GM19239 (cell line): ENCODE measurements around the gene AK3.
"Not testable (repeated sequence)": the region's sequence is repeated elsewhere in the genome, so short reads cannot be mapped to it uniquely, and the experiment has no call there.

Experiments
- DNase-seq: peaks from one replicate; pipeline ENCODE4 v3.0.0; 2011; ENCODE audit warnings: low spot score; ENCODE audit not compliant: insufficient read length
- FAIRE-seq: peaks from 2 replicates; lab custom pipeline; 2011; peaks lifted over from hg19 to GRCh38; lab: Jason Lieb, UNC

Gene AK3

DNA sequence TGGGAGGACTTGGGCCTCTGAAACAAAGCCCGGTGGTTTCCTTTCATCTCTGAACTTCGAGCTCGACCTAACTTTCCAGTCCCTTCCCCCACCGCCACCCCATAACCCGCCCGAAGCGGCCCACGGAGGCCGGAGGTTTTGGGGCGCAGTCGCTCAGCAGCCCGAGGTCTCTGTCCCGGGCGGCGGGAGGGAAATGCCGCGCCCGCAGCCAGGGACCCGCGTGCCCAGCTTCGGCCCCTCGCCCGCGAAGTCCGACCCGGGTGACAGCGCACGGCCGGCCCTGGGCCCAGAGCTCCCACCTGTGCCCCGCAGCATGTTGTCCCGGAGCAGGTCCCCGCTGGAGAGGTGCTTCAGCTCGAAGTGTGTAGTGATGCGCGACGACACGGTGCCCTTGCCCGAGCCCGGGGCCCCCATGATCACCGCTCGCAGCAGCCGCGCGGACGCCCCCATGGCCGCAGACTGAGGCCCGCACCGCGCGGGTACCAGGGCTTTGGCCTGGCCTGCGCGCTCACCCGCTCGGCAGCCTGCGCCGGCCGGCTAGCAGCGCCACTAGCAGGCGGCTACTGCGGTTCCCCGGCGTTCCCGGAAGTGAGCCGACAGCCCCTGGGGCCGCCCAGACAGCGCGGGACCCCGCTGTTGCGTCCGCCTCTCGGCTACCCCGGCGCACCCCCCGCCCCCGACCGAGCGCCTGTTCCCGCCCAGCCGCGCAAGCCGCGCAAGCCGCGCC lies at the start of gene AK3:
TSS of gene AK3 (minus strand) at position 565 of the 727 bp plus-strand sequence. CDS start at position 450, 115 bp downstream.
- FAIRE-seq (peak; percentile 79), DNase-seq (peak; percentile 87)

DNA sequence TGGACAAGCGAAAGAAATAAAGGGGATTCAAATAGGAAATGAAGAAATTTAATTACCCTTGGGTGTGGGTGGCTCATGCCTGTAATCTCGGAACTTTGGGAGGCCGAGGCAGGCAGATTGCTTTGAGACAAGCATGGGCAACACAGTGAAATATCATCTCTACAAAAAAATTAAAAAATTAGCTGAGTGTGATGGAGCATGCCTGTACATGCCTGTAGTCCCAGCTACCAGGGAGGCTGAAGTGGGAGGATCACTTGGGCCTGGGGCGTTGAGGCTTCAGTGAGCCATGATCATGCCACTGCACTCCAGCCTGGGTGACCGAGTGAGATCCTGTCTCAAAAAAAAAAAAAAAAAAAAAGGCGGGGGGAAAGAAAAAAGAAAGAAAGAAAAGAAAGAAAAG lies 47.7 kb upstream of the AK3 start:
- DNase-seq: no peak
- FAIRE-seq: no peak

DNA sequence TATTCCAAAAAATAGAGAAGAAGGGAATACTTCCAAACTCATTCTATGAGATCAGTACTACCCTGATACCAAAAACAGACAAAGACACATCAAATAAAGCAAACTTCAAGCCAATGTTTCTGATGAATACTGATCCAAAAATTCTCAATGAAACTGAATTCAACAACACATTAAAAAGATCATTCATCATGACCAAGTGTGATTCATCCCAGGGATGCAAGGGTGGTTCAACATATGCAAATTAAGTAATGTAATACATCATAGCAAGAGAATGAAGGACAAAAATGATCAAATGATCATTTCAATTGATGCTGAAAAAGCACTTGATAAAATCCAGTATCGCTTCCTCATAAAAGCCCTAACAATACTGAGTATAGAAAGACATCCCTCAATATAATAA lies 46.9 kb upstream of the AK3 start:
- no peak for FAIRE-seq
- DNase-seq: no peak

DNA sequence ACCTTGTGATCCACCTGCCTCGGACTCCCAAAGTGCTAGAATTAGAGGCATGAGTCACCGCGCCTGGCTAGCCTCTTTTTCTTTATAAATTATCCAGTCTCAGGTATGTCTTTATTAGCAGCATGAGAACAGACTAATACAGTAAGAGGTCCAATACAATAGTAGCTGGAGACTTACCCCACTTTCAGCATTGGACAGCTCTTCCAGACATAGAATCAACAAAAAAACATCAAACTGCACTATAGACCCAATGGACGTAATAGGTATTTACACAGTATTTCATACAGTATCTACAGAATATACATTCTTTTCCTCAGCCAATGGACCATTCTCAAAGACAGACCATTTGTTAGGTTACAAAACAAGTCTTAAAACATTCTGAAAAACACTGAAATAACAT lies 45.6 kb upstream of the AK3 start:
- FAIRE-seq: no peak
- no peak for DNase-seq

DNA sequence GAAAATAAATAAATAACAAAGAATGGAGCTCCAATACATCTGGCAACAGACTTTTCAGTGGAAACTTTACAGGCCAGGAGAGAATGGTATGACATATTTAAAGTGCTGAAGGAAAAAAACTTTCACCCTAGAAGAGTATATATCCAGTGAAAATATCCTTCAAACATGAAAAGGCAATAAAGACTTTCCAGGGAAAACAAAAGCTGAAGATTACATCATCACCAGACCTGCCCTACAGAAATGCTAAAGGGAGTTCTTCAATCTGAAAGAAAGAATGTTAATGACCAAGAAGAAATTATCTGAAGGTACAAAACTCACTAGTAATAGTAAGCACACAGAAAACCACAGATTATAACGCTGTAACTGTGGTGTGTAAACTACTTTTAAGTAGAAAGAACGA lies 43.4 kb upstream of the AK3 start:
- FAIRE-seq (no peak), DNase-seq (no peak)

DNA sequence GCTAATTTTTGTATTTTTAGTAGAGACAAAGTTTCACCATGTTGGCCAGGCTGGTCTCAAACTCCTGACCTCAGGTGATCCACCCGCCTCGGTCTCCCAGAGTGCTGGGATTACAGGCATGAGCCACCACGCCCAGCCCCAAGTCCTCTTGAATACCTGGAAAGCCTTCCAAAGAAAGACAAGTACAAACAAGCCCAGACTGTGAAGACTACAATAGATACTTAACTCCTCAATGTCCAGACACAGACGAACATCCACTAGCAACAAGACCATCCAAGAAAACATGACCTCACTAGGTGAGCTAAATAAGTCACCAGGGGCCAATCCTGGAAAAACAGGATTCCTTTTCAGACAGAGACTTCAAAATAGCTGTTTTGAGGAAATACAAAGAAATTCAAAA lies 42.2 kb upstream of the AK3 start:
- FAIRE-seq: not testable (repeated sequence)

DNA sequence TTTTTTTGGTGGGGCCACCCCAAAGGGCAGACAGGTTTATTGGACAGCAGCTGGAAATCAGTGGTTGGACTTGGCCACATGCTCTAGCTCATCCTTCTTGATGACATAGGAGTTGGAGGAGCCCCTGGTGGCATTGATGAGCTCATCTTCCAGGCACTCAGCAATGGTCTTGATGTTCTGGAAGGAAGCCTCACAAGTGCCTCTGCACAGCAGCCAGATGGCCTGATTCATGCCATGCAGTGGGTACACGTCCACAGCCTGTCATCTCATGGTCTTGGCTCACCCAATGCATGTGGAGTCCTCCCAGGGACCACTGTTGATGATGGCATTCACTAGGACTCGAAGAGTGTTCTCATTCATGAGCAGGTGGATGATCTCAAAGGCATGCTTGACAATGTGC lies 40.4 kb upstream of the AK3 start:
- DNase-seq (no peak), FAIRE-seq (no peak)

More for the DNA sequence above, 42.2 kb upstream of the AK3 start:
- DNase-seq: not testable (repeated sequence)

DNA sequence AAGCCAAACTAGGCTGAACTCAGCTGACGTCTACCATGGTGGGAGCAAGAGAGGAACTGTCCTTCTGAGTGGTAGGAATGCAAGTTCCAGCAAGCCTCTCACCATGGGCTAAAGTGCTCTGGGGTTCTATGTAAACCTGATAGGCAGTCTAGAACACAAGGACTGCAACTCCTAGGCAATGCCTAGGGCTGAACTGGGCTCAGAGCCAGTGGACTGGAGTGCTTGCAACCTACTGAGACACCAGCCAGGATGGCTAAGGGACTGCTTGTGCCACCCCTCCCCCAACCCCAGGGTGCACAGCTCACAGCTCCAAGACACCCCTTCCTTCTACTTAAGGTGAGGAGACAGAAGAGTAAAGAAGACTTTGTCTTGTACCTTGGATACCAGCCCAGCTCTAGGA lies 39.6 kb upstream of the AK3 start:
- DNase-seq (no peak), FAIRE-seq (no peak)

DNA sequence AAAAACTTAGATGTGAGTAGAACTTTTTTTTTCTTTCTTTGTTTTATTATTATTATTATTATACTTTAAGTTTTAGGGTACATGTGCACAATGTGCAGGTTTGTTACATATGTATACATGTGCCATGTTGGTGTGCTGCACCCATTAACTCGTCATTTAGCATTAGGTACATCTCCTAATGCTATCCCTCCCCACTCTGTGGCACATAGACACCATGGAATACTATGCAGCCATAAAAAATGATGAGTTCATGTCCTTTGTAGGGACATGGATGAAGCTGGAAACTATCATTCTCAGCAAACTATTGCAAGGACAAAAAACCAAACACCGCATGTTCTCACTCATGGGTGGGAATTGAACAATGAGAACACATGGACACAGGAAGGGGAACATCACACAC lies 34.0 kb upstream of the AK3 start:
- not testable (repeated sequence) for DNase-seq, FAIRE-seq

DNA sequence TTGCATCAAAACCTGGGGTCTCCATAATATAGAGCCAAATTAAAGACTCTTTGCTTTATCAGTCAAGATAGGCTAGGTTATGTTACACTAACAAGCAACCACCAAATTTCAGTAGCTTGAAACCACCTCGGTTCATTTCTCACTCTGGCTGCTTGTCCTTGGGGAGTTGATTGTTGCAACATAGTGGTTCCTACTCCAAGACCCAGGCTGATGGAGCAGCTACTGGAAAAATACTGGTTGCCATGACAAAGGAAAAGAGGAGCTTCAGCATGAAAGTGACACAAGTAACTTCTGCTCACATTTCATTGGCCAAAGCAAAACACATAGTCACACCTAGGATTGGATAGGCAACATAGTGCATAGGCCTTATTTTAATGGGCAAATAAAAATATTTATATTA lies 33.2 kb upstream of the AK3 start:
- FAIRE-seq (no peak), DNase-seq (no peak)

DNA sequence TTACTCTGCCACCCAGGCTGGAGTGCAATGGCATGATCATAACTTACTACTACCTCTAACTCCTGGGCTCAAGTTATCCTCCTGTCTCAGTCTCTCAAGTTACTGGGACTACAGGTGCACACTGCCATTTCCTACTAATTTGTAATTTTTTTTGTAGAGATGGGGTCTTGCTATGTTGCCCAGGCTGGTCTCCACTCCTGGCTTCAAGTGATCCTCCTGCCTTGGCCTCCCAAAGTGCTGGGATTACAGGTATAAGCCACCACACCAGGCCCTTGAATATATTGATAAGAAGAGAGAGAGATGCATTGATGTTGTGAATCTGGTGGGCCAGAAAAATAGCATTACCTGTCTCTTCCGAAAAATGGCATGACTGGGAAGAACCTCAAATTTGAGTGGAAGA lies 30.8 kb upstream of the AK3 start:
- no peak for DNase-seq

DNA sequence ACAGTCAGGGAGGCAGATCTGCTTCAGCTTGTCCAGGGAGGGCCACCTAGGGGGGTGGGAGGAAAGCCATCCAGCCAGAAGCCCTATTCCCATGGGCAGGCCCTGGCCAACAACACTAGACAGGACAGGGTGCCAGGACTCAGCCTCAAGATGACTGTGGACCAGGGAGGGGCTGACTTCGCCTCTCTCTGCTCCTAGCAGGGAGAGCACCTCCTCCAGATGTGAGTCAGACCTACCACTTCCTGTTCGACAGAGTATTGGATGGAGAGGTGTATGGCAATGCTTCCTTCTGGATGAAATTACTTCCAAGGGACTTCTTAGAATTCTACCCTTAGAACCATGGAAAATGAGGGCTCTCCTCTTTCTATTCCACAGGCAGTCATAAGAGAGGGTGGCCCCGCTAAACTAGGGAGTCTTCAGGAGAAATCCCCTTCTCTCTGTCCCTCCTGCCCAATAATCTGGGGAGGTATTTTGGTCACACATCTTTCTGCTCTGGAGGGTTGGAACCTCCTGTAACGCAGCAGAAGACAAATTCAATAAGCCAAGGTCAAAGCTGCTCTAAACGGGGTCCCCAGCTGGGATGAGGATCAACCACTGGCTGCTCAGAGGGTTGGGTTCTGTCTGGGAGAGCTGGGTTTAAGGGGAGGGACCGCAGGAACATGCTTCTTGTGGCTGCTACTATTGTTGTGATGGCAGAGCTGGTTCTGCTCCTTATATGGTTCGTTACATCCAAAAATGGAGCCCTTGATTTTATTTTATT lies 28.5 kb upstream of the AK3 start:
- DNase-seq (no peak), FAIRE-seq (no peak)

More for the DNA sequence above, 30.8 kb upstream of the AK3 start:
- FAIRE-seq: no peak

DNA sequence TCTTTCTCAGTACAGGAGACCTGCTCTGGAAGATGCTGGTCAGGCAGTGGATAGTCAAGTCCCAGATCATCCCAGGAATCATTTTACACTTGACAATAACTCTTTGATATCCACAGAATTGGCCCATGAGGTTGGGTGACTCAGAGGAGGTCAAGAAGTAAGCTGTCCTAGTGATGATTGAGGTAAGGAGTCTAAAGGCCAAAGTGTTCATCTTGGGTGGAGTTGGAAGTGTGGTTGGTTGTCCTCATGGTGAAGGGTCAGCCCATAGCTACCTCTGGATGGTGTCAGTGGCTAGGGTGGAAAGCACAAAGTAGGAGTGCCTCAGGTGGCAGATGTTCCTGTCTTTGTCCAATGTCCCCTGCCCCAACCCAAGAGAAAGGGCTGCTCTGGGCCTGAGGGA lies 27.7 kb upstream of the AK3 start:
- DNase-seq (no peak), FAIRE-seq (no peak)

DNA sequence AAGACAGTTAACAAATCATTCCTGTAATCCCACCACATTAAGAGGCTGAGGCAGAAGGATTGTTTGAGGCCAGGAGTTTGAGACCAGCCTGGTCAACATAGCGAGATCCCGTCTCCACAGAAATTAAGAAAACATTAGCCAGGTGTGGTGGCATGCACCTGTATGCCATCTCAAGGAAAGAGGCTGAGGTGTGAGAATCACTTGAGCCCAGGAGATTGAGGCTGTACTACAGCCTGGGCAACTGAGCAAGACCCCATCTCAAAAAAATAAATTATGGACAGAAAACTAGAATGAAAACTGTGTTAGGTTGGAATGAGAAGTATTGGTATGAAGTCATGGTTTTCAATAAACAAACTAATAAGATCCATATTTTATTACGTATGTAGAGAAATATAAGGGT lies 23.0 kb upstream of the AK3 start:
- DNase-seq (no peak), FAIRE-seq (no peak)

DNA sequence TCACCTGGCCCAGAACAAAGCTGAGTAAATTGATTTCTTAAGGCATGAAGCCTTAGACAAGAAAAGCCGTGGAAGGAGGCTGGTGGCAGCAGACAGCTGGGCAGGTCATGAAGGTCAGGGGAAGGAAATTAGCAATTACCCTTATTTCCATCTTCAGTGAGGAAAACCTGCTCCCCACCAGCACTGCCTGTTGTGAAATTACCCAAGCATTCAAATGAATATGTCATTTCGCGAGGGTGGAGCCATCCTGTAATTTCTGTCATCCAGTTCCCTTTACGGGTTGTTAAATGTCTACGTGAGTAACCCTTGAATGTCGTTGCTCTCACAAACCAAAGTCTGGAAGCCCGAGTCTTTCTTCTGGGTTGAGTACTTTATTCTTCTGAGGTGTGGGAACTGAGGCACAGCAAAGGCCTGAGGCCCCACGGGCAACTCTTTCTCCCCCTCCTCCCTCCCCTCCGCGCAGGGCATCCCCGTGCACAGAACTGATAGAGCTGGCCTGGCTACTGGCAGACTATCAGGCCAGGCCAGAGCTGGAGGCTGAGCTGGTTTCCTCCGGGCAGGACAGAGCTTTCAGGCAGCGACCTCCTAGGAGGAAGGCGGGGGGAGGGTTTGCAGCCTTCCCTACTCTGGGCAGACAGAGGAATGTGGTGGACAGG lies 22.0 kb upstream of the AK3 start:
- peak; percentile 55 for FAIRE-seq
- DNase-seq: no peak

DNA sequence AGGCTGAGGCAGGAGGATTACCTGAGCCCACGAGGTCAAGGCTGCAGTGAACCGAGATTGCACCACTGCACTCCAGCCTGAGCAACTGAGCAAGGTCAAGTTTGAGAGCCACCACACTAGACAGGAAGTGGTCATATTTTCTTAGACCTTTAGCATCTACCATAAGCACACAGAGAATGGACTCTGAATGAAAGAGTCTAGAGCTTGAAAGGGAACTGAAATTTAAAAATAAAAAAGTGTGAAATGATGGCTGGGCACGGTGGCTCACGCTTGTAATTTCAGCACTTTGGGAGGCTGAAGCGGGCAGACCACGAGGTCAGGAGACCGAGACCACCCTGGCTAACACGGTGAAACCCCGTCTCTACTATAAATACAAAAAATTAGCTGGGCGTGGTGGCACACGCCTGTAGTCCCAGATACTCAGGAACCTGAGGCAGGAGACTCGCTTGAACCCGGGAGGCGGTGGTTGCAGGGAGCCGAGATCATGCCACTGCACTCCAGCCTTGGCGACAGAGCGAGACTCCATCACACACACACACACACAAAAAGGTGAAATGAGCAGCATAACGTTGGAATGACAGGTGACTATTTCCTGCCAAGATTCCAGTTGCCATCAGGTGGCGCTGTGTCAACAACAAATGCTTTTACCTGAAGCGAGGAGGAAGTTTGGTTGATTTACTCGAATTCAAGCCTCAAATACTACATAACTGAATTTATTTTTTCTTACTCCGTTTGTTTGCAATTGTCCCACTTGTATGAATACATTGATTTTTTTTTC lies 21.3 kb upstream of the AK3 start:
- FAIRE-seq (peak; percentile 96), DNase-seq (no peak)

DNA sequence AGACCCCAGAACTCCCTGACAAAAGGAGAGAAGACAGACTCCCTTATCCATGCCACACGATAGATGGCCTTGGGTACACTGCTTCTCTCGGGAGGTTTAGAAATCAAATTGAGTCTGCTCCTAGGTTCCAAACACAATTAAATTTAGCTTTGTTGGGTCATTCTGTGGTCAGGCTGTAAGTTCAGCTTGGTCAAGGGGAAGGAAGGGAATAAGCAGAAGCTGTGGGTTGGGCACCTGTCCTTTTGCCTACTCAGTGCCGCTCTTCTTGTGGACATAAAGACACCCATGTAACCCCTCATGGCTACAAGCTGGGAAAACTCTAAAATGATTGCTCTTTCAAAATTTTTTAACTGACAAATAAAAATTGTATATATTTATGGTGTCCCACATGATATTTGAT lies 19.1 kb upstream of the AK3 start:
- FAIRE-seq: peak; percentile 14
- DNase-seq: no peak

DNA sequence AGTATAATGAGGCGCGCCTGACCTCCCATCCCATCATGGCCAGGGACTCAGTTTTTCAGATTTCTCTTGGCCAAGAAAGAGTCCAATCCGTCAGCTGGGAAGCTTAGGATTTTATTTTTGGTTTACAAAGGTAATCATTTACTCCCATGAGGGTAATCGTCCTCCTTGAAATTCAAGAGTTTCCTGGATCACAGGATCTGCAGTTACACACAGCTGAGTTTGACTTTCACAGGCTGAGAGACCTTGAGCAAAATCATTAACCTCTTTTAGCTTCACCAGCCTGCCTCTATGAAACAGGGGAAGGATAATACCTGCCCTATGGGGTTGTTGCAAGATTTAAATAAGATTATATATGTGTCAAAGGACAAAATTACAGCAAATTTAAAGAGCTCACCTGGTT lies 15.4 kb upstream of the AK3 start:
- FAIRE-seq: no peak
- DNase-seq: no peak

DNA sequence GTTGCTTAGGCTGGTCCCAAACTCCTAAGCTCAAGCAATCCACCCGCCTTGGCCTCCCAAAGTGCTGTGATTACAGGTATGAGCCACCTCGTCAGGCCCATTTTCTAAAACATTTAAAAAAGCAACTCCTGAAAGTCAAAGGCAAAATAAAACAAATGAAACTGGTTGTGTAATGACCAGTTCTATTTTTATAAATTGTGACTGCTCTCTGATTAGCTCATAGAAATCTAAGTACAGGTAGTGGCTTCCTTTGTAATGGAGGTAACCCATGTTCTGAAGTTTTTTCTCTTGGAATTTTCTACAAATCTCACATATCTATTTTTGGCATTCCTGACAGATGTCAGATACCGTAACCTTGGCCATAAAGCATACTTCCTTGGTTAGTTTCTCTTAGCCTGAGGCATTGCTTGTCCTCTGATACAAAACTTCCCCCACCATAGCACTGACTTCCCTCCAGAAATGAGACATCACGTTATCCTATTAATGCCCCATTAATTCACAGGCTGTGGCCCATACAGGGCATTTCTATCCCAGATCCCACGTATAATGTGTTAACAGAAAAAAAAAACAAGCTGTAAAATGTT lies 14.1 kb upstream of the AK3 start:
- DNase-seq (no peak), FAIRE-seq (peak; percentile 78)

DNA sequence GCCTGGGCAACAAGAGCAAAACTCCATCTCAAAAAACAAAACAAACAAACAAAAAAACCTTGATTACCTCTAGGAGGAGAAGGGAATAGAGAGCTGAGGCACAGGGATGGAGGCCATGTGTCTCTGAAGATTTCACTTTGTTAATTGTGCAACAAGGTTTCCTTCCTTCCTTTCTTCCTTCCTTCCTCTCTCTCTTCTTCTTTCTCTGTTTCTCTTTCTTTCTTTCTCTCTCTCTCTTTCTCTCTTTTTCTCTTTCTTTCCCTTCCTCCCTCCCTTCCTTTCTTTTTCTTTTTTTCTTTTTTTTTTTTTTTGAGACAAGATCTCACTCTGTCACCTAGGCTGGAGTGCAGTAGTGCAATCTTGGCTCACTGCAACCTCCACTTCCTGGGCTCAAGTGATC lies 13.5 kb upstream of the AK3 start:
- FAIRE-seq: not testable (repeated sequence)

More for the DNA sequence above, 13.5 kb upstream of the AK3 start:
- DNase-seq: not testable (repeated sequence)
